Mesenchymal stem cell (in vitro differentiated cells and primary cell): Measurements from ENCODE around the gene MAPKAPK3.

ENCODE experiments used
- DNase-seq: peaks from one replicate; pipeline ENCODE4 v3.0.0-alpha.2; 2013
- H2AFZ ChIP-seq: one replicate; pipeline ENCODE4 v1.6.1; 2013; ENCODE audit warnings: low read depth, mild to moderate bottlenecking, control low read depth, inconsistent platforms, low read length, moderate library complexity
- H2AK5ac ChIP-seq: 2 replicates; pipeline ENCODE4 v1.6.1; 2013; ENCODE audit warnings: low read length, moderate library complexity, mild to moderate bottlenecking, inconsistent platforms; ENCODE audit not compliant: severe bottlenecking
- H2BK120ac ChIP-seq: one replicate; pipeline ENCODE4 v1.6.1; 2013; ENCODE audit warnings: low read depth, mild to moderate bottlenecking, inconsistent platforms, low read length, moderate library complexity
- H2BK12ac ChIP-seq, 2 experiments: one replicate each; pipeline ENCODE4 v1.6.1; 2013; ENCODE audit warnings: inconsistent platforms in 2 of 2, low read length in 2 of 2, mild to moderate bottlenecking in 2 of 2, moderate library complexity in 2 of 2, control low read depth in 1 of 2
- H2BK15ac ChIP-seq: one replicate; pipeline ENCODE4 v1.6.1; 2013; ENCODE audit warnings: mild to moderate bottlenecking, low read depth, inconsistent platforms; ENCODE audit not compliant: poor library complexity, severe bottlenecking
- H2BK5ac ChIP-seq: 2 replicates; pipeline ENCODE4 v1.6.1; 2013; ENCODE audit warnings: low read depth, mild to moderate bottlenecking, low read length, control low read depth, inconsistent platforms; ENCODE audit not compliant: poor library complexity, severe bottlenecking
- H3K14ac ChIP-seq, 2 experiments: one replicate each; pipeline ENCODE4 v1.6.1; 2013; ENCODE audit warnings: inconsistent platforms in 2 of 2, low read length in 2 of 2, control low read depth in 1 of 2, mild to moderate bottlenecking in 1 of 2, moderate library complexity in 1 of 2
- H3K18ac ChIP-seq, 2 experiments: one replicate each; pipeline ENCODE4 v1.6.1; 2013; ENCODE audit warnings: inconsistent platforms in 2 of 2, low read length in 2 of 2, control low read depth in 1 of 2, low read depth in 1 of 2, mild to moderate bottlenecking in 1 of 2
- H3K23ac ChIP-seq, 2 experiments: one replicate each; pipeline ENCODE4 v1.6.1; 2013; ENCODE audit warnings: inconsistent platforms in 2 of 2, low read length in 2 of 2, mild to moderate bottlenecking in 2 of 2, moderate library complexity in 2 of 2, control low read depth in 1 of 2
- H3K27ac ChIP-seq: 2 replicates; pipeline ENCODE4 v1.5.1; 2013; ENCODE audit warnings: mild to moderate bottlenecking, moderate library complexity, low read length, control low read depth, inconsistent platforms; ENCODE audit not compliant: poor library complexity, severe bottlenecking
- H3K27me3 ChIP-seq, 2 experiments: 2 replicates each; pipeline versions ENCODE4 v1.6.1 to v1.7.0; 2013; ENCODE audit warnings: low read length in 2 of 2, mild to moderate bottlenecking in 2 of 2, moderate library complexity in 2 of 2, control low read depth in 1 of 2, inconsistent platforms in 1 of 2; ENCODE audit not compliant: control insufficient read depth in 1 of 2, insufficient read depth in 1 of 2
- H3K36me3 ChIP-seq, 2 experiments: 2 replicates each; pipeline versions ENCODE4 v1.6.1 to v1.7.0; 2013; ENCODE audit warnings: low read length in 2 of 2, control low read depth in 1 of 2, inconsistent platforms in 1 of 2, low read depth in 1 of 2, mild to moderate bottlenecking in 1 of 2; ENCODE audit not compliant: insufficient read depth in 2 of 2, control insufficient read depth in 1 of 2
- H3K4ac ChIP-seq, 2 experiments: one replicate each; pipeline ENCODE4 v1.6.1; 2013; ENCODE audit warnings: inconsistent platforms in 2 of 2, low read length in 2 of 2, mild to moderate bottlenecking in 2 of 2, moderate library complexity in 2 of 2, control low read depth in 1 of 2, low read depth in 1 of 2
- H3K4me1 ChIP-seq: 2 replicates; pipeline ENCODE4 v1.6.1; 2013; ENCODE audit warnings: low read depth, low read length, control low read depth; ENCODE audit not compliant: control insufficient read depth, insufficient read depth
- H3K4me2 ChIP-seq: 2 replicates; pipeline ENCODE4 v1.6.1; 2013; ENCODE audit warnings: low read length, mild to moderate bottlenecking, inconsistent platforms; ENCODE audit not compliant: poor library complexity, severe bottlenecking
- H3K4me3 ChIP-seq, 2 experiments: 2 replicates each; pipeline versions ENCODE4 v1.5.1 to v1.7.0; 2013; ENCODE audit warnings: low read length in 2 of 2, mild to moderate bottlenecking in 2 of 2, control low read depth in 1 of 2, low read depth in 1 of 2; ENCODE audit not compliant: insufficient read depth in 1 of 2
- H3K79me1 ChIP-seq: replicated peaks from 2 replicates; pipeline ENCODE4 v1.6.1; 2013; ENCODE audit warnings: mild to moderate bottlenecking, control low read depth, low read length, inconsistent platforms; ENCODE audit not compliant: poor library complexity, severe bottlenecking
- H3K9ac ChIP-seq: 2 replicates; pipeline ENCODE4 v1.7.0; 2013; ENCODE audit warnings: mild to moderate bottlenecking, low read length, moderate library complexity
- H3K9me3 ChIP-seq: 2 replicates; pipeline ENCODE4 v1.7.0; 2013; ENCODE audit warnings: mild to moderate bottlenecking, low read length; ENCODE audit not compliant: control insufficient read depth
- H4K8ac ChIP-seq: one replicate; pipeline ENCODE4 v1.6.1; 2013; ENCODE audit warnings: inconsistent platforms, mild to moderate bottlenecking, low read length, moderate library complexity
- H4K91ac ChIP-seq: one replicate; pipeline ENCODE4 v1.6.1; 2013; ENCODE audit warnings: mild to moderate bottlenecking, low read length, inconsistent platforms
- WGBS: methylation state at CpG from one replicate; pipeline ENCODE4 v1.1.7; 2013; ENCODE audit warnings: mixed read lengths; 5-methylcytosine and 5-hydroxymethylcytosine counted together

The MAPKAPK3 gene

GRCh38 chr3:50642382-50642781, 25.4 kb downstream of the MAPKAPK3 start:
- H3K14ac ChIP-seq = no peak overlapping the region
- no peak overlapping the region for H2AK5ac ChIP-seq
- H2BK15ac ChIP-seq = no peak overlapping the region
- no peak overlapping the region for H3K27ac ChIP-seq
- H3K4me2 ChIP-seq = no peak overlapping the region
- no peak overlapping the region for H2AFZ ChIP-seq
- peaks cover 55 to 72% of the 10 kb centered on the region in 2 experiments for H3K36me3 ChIP-seq
- no peak overlapping the region for H2BK12ac ChIP-seq
- H3K4ac ChIP-seq = no peak overlapping the region
- no peak overlapping the region for H3K9ac ChIP-seq
- H3K18ac ChIP-seq = no peak overlapping the region
- peaks cover 17% of the 10 kb centered on the region for H3K4me1 ChIP-seq
- WGBS = no CpG with 5 or more reads among the region's 1 CpG
- H3K79me1 ChIP-seq = peaks cover 17% of the 10 kb centered on the region
- no peaks in the 10 kb centered on the region for H3K27me3 ChIP-seq
- H2BK5ac ChIP-seq = no peak overlapping the region
- H2BK120ac ChIP-seq = no peak overlapping the region
- H4K91ac ChIP-seq = no peak overlapping the region
- no peak for DNase-seq
- no peaks in the 10 kb centered on the region for H3K9me3 ChIP-seq
- no peak overlapping the region for H3K23ac ChIP-seq
- H4K8ac ChIP-seq = no peak overlapping the region
- no peak overlapping the region for H3K4me3 ChIP-seq

GRCh38 chr3:50644561-50644960, 27.6 kb downstream of the MAPKAPK3 start:
- no peak overlapping the region for H3K4ac ChIP-seq
- no peak overlapping the region for H2BK120ac ChIP-seq
- WGBS = 98% methylated on average over 6 of the region's 7 CpGs
- H3K4me1 ChIP-seq = peaks cover 1% of the 10 kb centered on the region
- peaks cover 70 to 94% of the 10 kb centered on the region in 2 experiments for H3K36me3 ChIP-seq
- no peak overlapping the region for H4K91ac ChIP-seq
- H2AFZ ChIP-seq = no peak overlapping the region
- no peak overlapping the region for H4K8ac ChIP-seq
- no peak overlapping the region for H3K14ac ChIP-seq
- H3K27ac ChIP-seq = no peak overlapping the region
- H3K4me3 ChIP-seq = no peak overlapping the region
- no peaks in the 10 kb centered on the region for H3K9me3 ChIP-seq
- peaks cover 7% of the 10 kb centered on the region for H3K79me1 ChIP-seq
- no peaks in the 10 kb centered on the region for H3K27me3 ChIP-seq
- no peak overlapping the region for H2AK5ac ChIP-seq
- H3K23ac ChIP-seq = no peak overlapping the region
- H2BK15ac ChIP-seq = no peak overlapping the region
- H2BK12ac ChIP-seq = no peak overlapping the region
- H2BK5ac ChIP-seq = no peak overlapping the region
- no peak overlapping the region for H3K18ac ChIP-seq
- DNase-seq = no peak
- H3K9ac ChIP-seq = no peak overlapping the region
- no peak overlapping the region for H3K4me2 ChIP-seq

- no peak overlapping the region for H3K23ac ChIP-seq
- no peaks in the 10 kb centered on the region for H3K4me1 ChIP-seq
- H3K4me2 ChIP-seq = no peak overlapping the region
- 100% methylated on average over 1 of the region's 2 CpGs for WGBS
- H4K91ac ChIP-seq = no peak overlapping the region
- no peak overlapping the region for H2BK12ac ChIP-seq
- H2BK120ac ChIP-seq = no peak overlapping the region
- peaks cover 72 to 97% of the 10 kb centered on the region in 2 experiments for H3K36me3 ChIP-seq
- H3K79me1 ChIP-seq = peaks cover under 1% of the 10 kb centered on the region
- H3K9me3 ChIP-seq = no peaks in the 10 kb centered on the region
- no peak overlapping the region for H2AFZ ChIP-seq
- no peak overlapping the region for H3K27ac ChIP-seq
- no peak overlapping the region for H3K9ac ChIP-seq
- H2BK5ac ChIP-seq = no peak overlapping the region
- H3K14ac ChIP-seq = no peak overlapping the region
- no peak for DNase-seq
- no peak overlapping the region for H2AK5ac ChIP-seq
- no peaks in the 10 kb centered on the region for H3K27me3 ChIP-seq
- no peak overlapping the region for H4K8ac ChIP-seq
- no peak overlapping the region for H3K4me3 ChIP-seq
- H2BK15ac ChIP-seq = no peak overlapping the region
- H3K4ac ChIP-seq = no peak overlapping the region
- no peak overlapping the region for H3K18ac ChIP-seq
Observed at GRCh38 chr3:50645378-50645777, 28.4 kb downstream of the MAPKAPK3 start.

GRCh38 chr3:50648313-50648712, 31.4 kb downstream of the MAPKAPK3 start:
- no peaks in the 10 kb centered on the region for H3K79me1 ChIP-seq
- H2BK12ac ChIP-seq = no peak overlapping the region
- H2BK15ac ChIP-seq = no peak overlapping the region
- no peaks in the 10 kb centered on the region for H3K9me3 ChIP-seq
- H3K4me3 ChIP-seq = no peak overlapping the region
- H3K9ac ChIP-seq = no peak overlapping the region
- no peak overlapping the region for H3K27ac ChIP-seq
- H4K8ac ChIP-seq = no peak overlapping the region
- no peak overlapping the region for H4K91ac ChIP-seq
- peaks cover 3% of the 10 kb centered on the region for H3K4me1 ChIP-seq
- WGBS = 73% methylated on average over 5 of the region's 6 CpGs
- no peak overlapping the region for H3K14ac ChIP-seq
- H3K4ac ChIP-seq = no peak overlapping the region
- H2AK5ac ChIP-seq = no peak overlapping the region
- no peak overlapping the region for H2BK120ac ChIP-seq
- H2BK5ac ChIP-seq = no peak overlapping the region
- DNase-seq = no peak
- no peak overlapping the region for H3K18ac ChIP-seq
- H3K4me2 ChIP-seq = no peak overlapping the region
- H3K23ac ChIP-seq = no peak overlapping the region
- peaks cover 0 to 4% of the 10 kb centered on the region in 2 experiments for H3K27me3 ChIP-seq
- peaks cover 50 to 72% of the 10 kb centered on the region in 2 experiments for H3K36me3 ChIP-seq
- no peak overlapping the region for H2AFZ ChIP-seq
